ENCODE measurements around the gene DHRS2. TPM values are rescaled to one million over a fixed set of nuclear protein-coding genes. Genes with fewer than 3 reads are reported as not detected.

DHRS2 gene
- total and polyA plus RNA-seq, 2 of the 13 experiments (the other 11 are each of a cell fraction or from before 2014, with no cell fraction given): 1,621 to 3,021 TPM

- TF ChIP-seq ZNF512 (CRISPR knock-in tag; IDR thresholded peaks at IDR 0.05): no peak
- TF ChIP-seq RFXANK (CRISPR knock-in tag; IDR thresholded peaks at IDR 0.05): peak; percentile 74
- TF ChIP-seq STAG1 (CRISPR knock-in tag; IDR thresholded peaks at IDR 0.05): no peak
- TF ChIP-seq TRIM22 (IDR thresholded peaks at IDR 0.05): no peak
- TF ChIP-seq ZNF318 (CRISPR knock-in tag; IDR thresholded peaks at IDR 0.05): no peak
- peak; percentile 96 for TF ChIP-seq FOXA3 (CRISPR knock-in tag; IDR thresholded peaks at IDR 0.05)
- peak; percentile 94; the same call in 1 of the 2 replicates for TF ChIP-seq SRY (CRISPR knock-in tag; IDR thresholded peaks at IDR 0.05)
- peak; percentile 58; the same call in 1 of the 2 replicates for TF ChIP-seq NR2C2 (CRISPR knock-in tag; IDR thresholded peaks at IDR 0.05; ENCODE audit: borderline replicate concordance)
- TF ChIP-seq CENPBD1 (CRISPR knock-in tag; IDR thresholded peaks at IDR 0.05; ENCODE audit: borderline replicate concordance, low read depth): no peak
- TF ChIP-seq BRD4 (CRISPR knock-in tag; IDR thresholded peaks at IDR 0.05): no peak
- TF ChIP-seq ZSCAN9 (CRISPR knock-in tag; IDR thresholded peaks at IDR 0.05; ENCODE audit: borderline replicate concordance): peak; percentile 61
- TF ChIP-seq ZC3H13 (CRISPR knock-in tag; IDR thresholded peaks at IDR 0.05): no peak
- TF ChIP-seq LCORL (IDR thresholded peaks at IDR 0.05): peak; percentile 76
- peak; percentile 95 for TF ChIP-seq LCORL (CRISPR knock-in tag; IDR thresholded peaks at IDR 0.05)
- peak; percentile 94 for TF ChIP-seq FOXO1 (CRISPR knock-in tag; IDR thresholded peaks at IDR 0.05)
- peak; percentile 86; the same call in 1 of the 2 replicates for TF ChIP-seq ZNF788 (CRISPR knock-in tag; IDR thresholded peaks at IDR 0.05; ENCODE audit: borderline replicate concordance)
- TF ChIP-seq ZBTB25 (CRISPR knock-in tag; IDR thresholded peaks at IDR 0.05): peak; percentile 87
Measured at GRCh38 chr14:23613242-23614070, 22.7 kb upstream of the DHRS2 start (continued).

Measured in HepG2 (cell line).